Neural cell (in vitro differentiated cells): ENCODE results near the gene MRPS27. TPM values are rescaled to one million over a fixed set of nuclear protein-coding genes. Genes with fewer than 3 reads are reported as not detected.

Experiments used
- H2AFZ ChIP-seq: fragments of 200-600, 300-800 bp; sonication (generic), shearing (Covaris generic); 2 replicates; pipeline ENCODE4 v1.6.0; 2014; ENCODE audit warnings: low read depth, mild to moderate bottlenecking, antibody characterized with exemption, low read length, moderate library complexity
- H3F3A ChIP-seq: fragments of 200-600 bp; shearing (Covaris generic); 2 replicates; pipeline ENCODE4 v1.6.1; 2016; ENCODE audit warnings: mild to moderate bottlenecking, moderate library complexity, mixed read lengths, antibody characterized with exemption, low read length; ENCODE audit not compliant: insufficient read depth, poor library complexity, severe bottlenecking
- H3K27ac ChIP-seq: fragments of 200-600, 300-800 bp; sonication (generic), shearing (Covaris generic); 2 replicates; pipeline ENCODE4 v1.5.1; 2014; ENCODE audit warnings: mild to moderate bottlenecking, low read length, moderate library complexity
- H3K27me3 ChIP-seq: fragments of 300-800, 200-600 bp; sonication (generic), shearing (Covaris generic); 2 replicates; pipeline ENCODE4 v1.6.0; 2014; ENCODE audit warnings: mild to moderate bottlenecking, low read depth, low read length, moderate library complexity; ENCODE audit not compliant: insufficient read depth
- H3K36me3 ChIP-seq: fragments of 300-800, 200-600 bp; sonication (generic), shearing (Covaris generic); 2 replicates; pipeline ENCODE4 v1.5.1; 2014; ENCODE audit warnings: mild to moderate bottlenecking, antibody characterized with exemption, low read length, moderate library complexity; ENCODE audit not compliant: insufficient read depth
- H3K4me2 ChIP-seq: fragments of 300-800, 200-600 bp; sonication (generic), shearing (Covaris generic); 2 replicates; pipeline ENCODE4 v1.6.0; 2014; ENCODE audit warnings: mild to moderate bottlenecking, low read length
- H3K4me3 ChIP-seq: fragments of 300-800, 200-600 bp; sonication (generic), shearing (Covaris generic); 2 replicates; pipeline ENCODE4 v1.5.1; 2014; ENCODE audit warnings: mild to moderate bottlenecking, low read length, moderate library complexity
- H3K79me2 ChIP-seq: fragments of 200-600 bp; shearing (Covaris generic); replicated peaks from 2 replicates; pipeline ENCODE4 v1.6.0; 2014; ENCODE audit warnings: mild to moderate bottlenecking, low read length, moderate library complexity; ENCODE audit not compliant: insufficient read depth
- H3K9ac ChIP-seq: fragments of 300-800, 200-600 bp; sonication (generic), shearing (Covaris generic); 2 replicates; pipeline ENCODE4 v1.6.1; 2016; ENCODE audit warnings: mild to moderate bottlenecking, low read length, mixed read lengths
- H3K9me2 ChIP-seq: fragments of 200-600 bp; shearing (Covaris generic); 2 replicates; pipeline ENCODE4 v1.6.1; 2016; ENCODE audit warnings: mild to moderate bottlenecking, low read length, mixed read lengths; ENCODE audit not compliant: insufficient read depth
- H3K9me3 ChIP-seq: fragments of 200-600, 300-800 bp; sonication (generic), shearing (Covaris generic); 2 replicates; pipeline ENCODE4 v1.6.1; 2016; ENCODE audit warnings: mild to moderate bottlenecking, mixed run types, low read length, moderate library complexity, mixed read lengths
- H4K20me1 ChIP-seq: fragments of 200-600 bp; shearing (Covaris generic); 2 replicates; pipeline ENCODE4 v1.6.1; 2016; ENCODE audit warnings: mild to moderate bottlenecking, mixed run types; ENCODE audit not compliant: insufficient read depth
- CTCF ChIP-seq: fragments of 450-650 bp; IDR thresholded peaks from 2 replicates; pipeline ENCODE4 v1.5.1; 2014; ENCODE audit warnings: antibody characterized with exemption, mild to moderate bottlenecking, moderate library complexity; ENCODE audit not compliant: poor library complexity, severe bottlenecking
- EP300 ChIP-seq: fragments of 450-650 bp; conservative IDR thresholded peaks from 2 replicates; pipeline ENCODE4 v1.6.1; 2014; ENCODE audit warnings: antibody characterized with exemption, mild to moderate bottlenecking, moderate library complexity; ENCODE audit not compliant: poor library complexity, severe bottlenecking
- EZH2 ChIP-seq: fragments of 200-600, 300-800 bp; shearing (Covaris generic), sonication (generic); IDR thresholded peaks from 2 replicates; pipeline ENCODE4 v1.6.1; 2014; ENCODE audit warnings: antibody characterized with exemption, low read length, borderline replicate concordance, mild to moderate bottlenecking; ENCODE audit not compliant: insufficient read depth, poor library complexity, severe bottlenecking
- MXI1 ChIP-seq: fragments of 450-650 bp; conservative IDR thresholded peaks from 2 replicates; pipeline ENCODE4 v1.6.1; 2014; ENCODE audit warnings: antibody characterized with exemption, mild to moderate bottlenecking; ENCODE audit not compliant: poor library complexity, severe bottlenecking
- POLR2AphosphoS5 ChIP-seq: IDR thresholded peaks from 2 replicates; pipeline ENCODE4 v1.6.1; 2012
- RAD21 ChIP-seq: fragments of 450-650 bp; conservative IDR thresholded peaks from 2 replicates; pipeline ENCODE4 v1.6.1; 2014; ENCODE audit warnings: antibody characterized with exemption, mild to moderate bottlenecking, moderate library complexity
- REST ChIP-seq: IDR thresholded peaks from 2 replicates; pipeline ENCODE4 v1.6.1; 2012; ENCODE audit warnings: borderline replicate concordance
- SMC3 ChIP-seq: fragments of 450-650 bp; conservative IDR thresholded peaks from 2 replicates; pipeline ENCODE4 v1.6.1; 2014; ENCODE audit warnings: antibody characterized with exemption, mild to moderate bottlenecking, moderate library complexity; ENCODE audit not compliant: poor library complexity
- TAF1 ChIP-seq: IDR thresholded peaks from 2 replicates; pipeline ENCODE4 v1.6.1; 2012; ENCODE audit warnings: low read depth
- polyA plus RNA-seq: library from polyadenylated mRNA; depleted of rRNA; stranded (reverse); fragments of >200 nt; gene quantifications from 2 replicates; pipeline ENCODE4 v1.2.3, GENCODE V29; 2014

MRPS27 gene
- polyA plus RNA-seq, 1 donor from 2014 or later: 36.7 TPM

GRCh38 chr5:72246954-72247442 is 73.0 kb downstream of the MRPS27 start:
- no peaks in the 10 kb centered on the region for H3K9me2 ChIP-seq
- H2AFZ ChIP-seq: no peak overlapping the region
- H3K79me2 ChIP-seq: peaks cover 9% of the 10 kb centered on the region
- no peak for TF ChIP-seq POLR2AphosphoS5
- TF ChIP-seq TAF1: no peak
- H3K36me3 ChIP-seq: no peaks in the 10 kb centered on the region
- H3K27me3 ChIP-seq: no peaks in the 10 kb centered on the region
- H4K20me1 ChIP-seq: no peaks in the 10 kb centered on the region
- no peaks in the 10 kb centered on the region for H3K9me3 ChIP-seq
- no peak overlapping the region for H3K4me3 ChIP-seq
- H3F3A ChIP-seq: no peaks in the 10 kb centered on the region
- no peak overlapping the region for H3K4me2 ChIP-seq
- no peak overlapping the region for H3K9ac ChIP-seq
- H3K27ac ChIP-seq: no peak overlapping the region

- Histone ChIP-seq H3K9me2 (no peaks in the 10 kb centered on the region), H3K36me3 (no peaks in the 10 kb centered on the region), H3K4me3 (no peak overlapping the region), H3K4me2 (no peak overlapping the region), H3F3A (no peaks in the 10 kb centered on the region), H2AFZ (no peak overlapping the region), H3K9me3 (no peaks in the 10 kb centered on the region), H3K79me2 (peaks cover 9% of the 10 kb centered on the region), H3K27ac (no peak overlapping the region), H3K27me3 (no peaks in the 10 kb centered on the region), H4K20me1 (no peaks in the 10 kb centered on the region), H3K9ac (no peak overlapping the region)
- TF ChIP-seq REST (no peak), EZH2 (no peak), RAD21 (no peak), TAF1 (no peak), SMC3 (no peak), EP300 (no peak), POLR2AphosphoS5 (no peak), MXI1 (no peak), CTCF (no peak)
Observed at GRCh38 chr5:72245951-72246532, 74.0 kb downstream of the MRPS27 start.

GRCh38 chr5:72245546-72245945 is 74.5 kb downstream of the MRPS27 start:
- no peak overlapping the region for H3K27ac ChIP-seq
- no peak overlapping the region for H3K4me3 ChIP-seq
- no peak overlapping the region for H2AFZ ChIP-seq
- no peaks in the 10 kb centered on the region for H3K36me3 ChIP-seq
- no peaks in the 10 kb centered on the region for H3F3A ChIP-seq
- peaks cover 9% of the 10 kb centered on the region for H3K79me2 ChIP-seq
- no peak overlapping the region for H3K4me2 ChIP-seq
- TF ChIP-seq REST (no peak), MXI1 (no peak), SMC3 (no peak), CTCF (no peak), EP300 (no peak), EZH2 (no peak), TAF1 (no peak), RAD21 (no peak), POLR2AphosphoS5 (no peak)
- no peaks in the 10 kb centered on the region for H3K9me3 ChIP-seq
- no peaks in the 10 kb centered on the region for H3K9me2 ChIP-seq
- no peak overlapping the region for H3K9ac ChIP-seq
- H4K20me1 ChIP-seq: no peaks in the 10 kb centered on the region
- H3K27me3 ChIP-seq: no peaks in the 10 kb centered on the region
